ENCODE measurements around the gene TSSK1B. TPM values are rescaled to one million over a fixed set of nuclear protein-coding genes. Genes with fewer than 3 reads are reported as not detected.
"Not testable (repeated sequence)": the region's sequence is repeated elsewhere in the genome, so short reads cannot be mapped to it uniquely, and the experiment has no call there.

The TSSK1B gene
- total RNA-seq, 2 experiments from 2014 or later: not detected

DNA sequence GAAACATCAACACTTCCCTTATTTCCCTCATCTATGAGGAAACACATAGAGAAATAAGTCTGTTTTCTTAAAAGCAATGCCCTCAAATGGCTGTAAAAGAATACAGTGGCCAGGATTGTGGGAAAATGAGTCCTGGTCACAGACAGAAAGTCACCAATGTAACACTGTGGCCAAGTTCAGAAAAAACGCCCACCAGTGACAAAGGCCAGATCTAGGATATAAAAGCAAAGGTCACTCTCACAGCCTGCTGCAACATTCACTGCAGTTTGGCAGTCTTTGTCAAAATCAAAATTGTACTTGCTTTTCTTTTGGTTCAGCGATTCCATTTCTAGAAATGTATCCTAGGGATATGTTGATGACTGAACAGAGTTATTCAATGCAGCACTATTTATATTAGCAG, 30.5 kb downstream of the TSSK1B start:
- no peak overlapping the region for H2AFZ ChIP-seq (ENCODE audit: low read length)
- no peak overlapping the region for H3K27ac ChIP-seq (ENCODE audit: low read depth, low read length, poor library complexity, severe bottlenecking)
- no peaks in the 10 kb centered on the region for H3K36me3 ChIP-seq (ENCODE audit: insufficient read depth, low read length)
- H3K4me1 ChIP-seq (ENCODE audit: insufficient read depth, low read length, poor library complexity, severe bottlenecking): no peaks in the 10 kb centered on the region
- no peaks in the 10 kb centered on the region for H3K79me2 ChIP-seq (ENCODE audit: insufficient read depth, low read depth, low read length)
- intact Hi-C loops (cut with micrococcal nuclease; ENCODE audit: unreplicated experiment): no loop called here
- ChIA-PET CTCF (ENCODE audit: unreplicated experiment) (no interaction called here), POLR2A (interaction anchor here (0.9 kb wide), 1 partner anchor 8 kb away, joined by 3 read pairs; no protein-coding TSS in a partner anchor)
- no peaks in the 10 kb centered on the region for H4K20me1 ChIP-seq (ENCODE audit: insufficient read depth, low read length)
- TF ChIP-seq EZH2phosphoT487 (IDR thresholded peaks at IDR 0.05; ENCODE audit: borderline replicate concordance, low read depth, low read length): no peak
- TF ChIP-seq, protein P1, sequence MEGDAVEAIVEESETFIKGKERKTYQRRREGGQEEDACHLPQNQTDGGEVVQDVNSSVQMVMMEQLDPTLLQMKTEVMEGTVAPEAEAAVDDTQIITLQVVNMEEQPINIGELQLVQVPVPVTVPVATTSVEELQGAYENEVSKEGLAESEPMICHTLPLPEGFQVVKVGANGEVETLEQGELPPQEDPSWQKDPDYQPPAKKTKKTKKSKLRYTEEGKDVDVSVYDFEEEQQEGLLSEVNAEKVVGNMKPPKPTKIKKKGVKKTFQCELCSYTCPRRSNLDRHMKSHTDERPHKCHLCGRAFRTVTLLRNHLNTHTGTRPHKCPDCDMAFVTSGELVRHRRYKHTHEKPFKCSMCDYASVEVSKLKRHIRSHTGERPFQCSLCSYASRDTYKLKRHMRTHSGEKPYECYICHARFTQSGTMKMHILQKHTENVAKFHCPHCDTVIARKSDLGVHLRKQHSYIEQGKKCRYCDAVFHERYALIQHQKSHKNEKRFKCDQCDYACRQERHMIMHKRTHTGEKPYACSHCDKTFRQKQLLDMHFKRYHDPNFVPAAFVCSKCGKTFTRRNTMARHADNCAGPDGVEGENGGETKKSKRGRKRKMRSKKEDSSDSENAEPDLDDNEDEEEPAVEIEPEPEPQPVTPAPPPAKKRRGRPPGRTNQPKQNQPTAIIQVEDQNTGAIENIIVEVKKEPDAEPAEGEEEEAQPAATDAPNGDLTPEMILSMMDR (conservative IDR thresholded peaks at IDR 0.05; ENCODE audit: low read length): no peak
- no peak overlapping the region for H3K4me2 ChIP-seq (ENCODE audit: low read length)
- no peaks in the 10 kb centered on the region for H3K9me3 ChIP-seq (ENCODE audit: low read length)
- no peaks in the 10 kb centered on the region for H3K9me2 ChIP-seq (ENCODE audit: insufficient read depth, low read length)
- DNase-seq (ENCODE audit: low spot score): no peak
- no peak overlapping the region for H3K4me3 ChIP-seq (ENCODE audit: low read depth, low read length, poor library complexity, severe bottlenecking)
- no TSS peak for BruUV-seq (replicated peaks)

DNA sequence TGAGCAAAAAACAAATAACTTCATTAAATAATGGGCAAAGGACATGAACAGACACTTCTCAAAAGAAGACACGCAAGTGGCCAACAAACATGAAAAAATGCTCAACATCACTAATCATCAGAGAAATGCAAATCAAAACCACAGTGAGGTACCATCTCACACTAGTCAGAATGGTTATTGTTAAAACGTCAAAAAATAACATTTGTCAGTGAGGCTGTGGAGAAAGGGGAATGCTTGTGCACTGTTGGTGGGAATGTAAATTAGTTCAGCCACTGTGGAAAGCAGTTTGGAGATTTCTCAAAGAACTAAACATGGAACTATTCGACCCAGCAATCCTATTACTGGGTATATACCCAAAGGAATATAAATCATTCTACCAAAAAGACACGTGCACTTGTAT, 36.8 kb downstream of the TSSK1B start:
- CTCF ChIA-PET (ENCODE audit: unreplicated experiment); H3K36me3 ChIP-seq (ENCODE audit: insufficient read depth, low read length); H3K4me3 ChIP-seq (ENCODE audit: low read depth, low read length, poor library complexity, severe bottlenecking); H3K27ac ChIP-seq (ENCODE audit: low read depth, low read length, poor library complexity, severe bottlenecking); H4K20me1 ChIP-seq (ENCODE audit: insufficient read depth, low read length); BruUV-seq (replicated peaks); H3K79me2 ChIP-seq (ENCODE audit: insufficient read depth, low read depth, low read length); H3K4me1 ChIP-seq (ENCODE audit: insufficient read depth, low read length, poor library complexity, severe bottlenecking); H2AFZ ChIP-seq (ENCODE audit: low read length); intact Hi-C loops (cut with micrococcal nuclease; ENCODE audit: unreplicated experiment); H3K9me3 ChIP-seq (ENCODE audit: low read length); H3K4me2 ChIP-seq (ENCODE audit: low read length); DNase-seq (ENCODE audit: low spot score); H3K9me2 ChIP-seq (ENCODE audit: insufficient read depth, low read length): not testable (repeated sequence)
- POLR2A ChIA-PET: interaction anchor here (0.5 to 1.6 kb wide), 7 partner anchors 10 to 611 kb away, joined by 3 to 6 read pairs (median 3); no protein-coding TSS in a partner anchor

DNA sequence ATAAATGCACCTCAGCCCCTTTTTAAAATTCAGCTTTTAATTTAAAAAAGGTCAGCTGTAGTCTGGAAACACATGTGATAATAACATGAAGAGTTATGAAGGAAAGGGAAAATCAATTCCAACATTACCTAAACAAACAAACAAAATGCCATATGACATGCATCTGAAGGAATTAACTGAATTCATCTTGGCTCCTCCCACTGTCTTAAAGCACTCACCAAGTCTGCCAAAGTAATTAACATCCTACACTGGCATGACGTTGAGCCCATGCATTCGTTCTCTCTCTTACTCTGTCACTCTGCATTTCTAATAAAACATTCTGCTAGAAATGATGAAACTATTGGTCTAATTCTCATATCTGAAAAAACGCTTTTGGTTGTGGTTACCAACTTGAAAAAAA, 37.7 kb downstream of the TSSK1B start:
- CTCF ChIA-PET (ENCODE audit: unreplicated experiment): no interaction called here

More for the DNA sequence above, 37.7 kb downstream of the TSSK1B start:
- H3K36me3 ChIP-seq (ENCODE audit: insufficient read depth, low read length): no peaks in the 10 kb centered on the region
- H3K4me3 ChIP-seq (ENCODE audit: low read depth, low read length, poor library complexity, severe bottlenecking): no peak overlapping the region
- H3K4me1 ChIP-seq (ENCODE audit: insufficient read depth, low read length, poor library complexity, severe bottlenecking): no peaks in the 10 kb centered on the region
- no peaks in the 10 kb centered on the region for H3K9me2 ChIP-seq (ENCODE audit: insufficient read depth, low read length)
- TF ChIP-seq EZH2phosphoT487 (IDR thresholded peaks at IDR 0.05; ENCODE audit: borderline replicate concordance, low read depth, low read length): no peak
- TF ChIP-seq, protein P1 (conservative IDR thresholded peaks at IDR 0.05; ENCODE audit: low read length): no peak
- no peak overlapping the region for H2AFZ ChIP-seq (ENCODE audit: low read length)
- no peaks in the 10 kb centered on the region for H4K20me1 ChIP-seq (ENCODE audit: insufficient read depth, low read length)
- H3K79me2 ChIP-seq (ENCODE audit: insufficient read depth, low read depth, low read length): no peaks in the 10 kb centered on the region
- no peak overlapping the region for H3K27ac ChIP-seq (ENCODE audit: low read depth, low read length, poor library complexity, severe bottlenecking)
- intact Hi-C loops (cut with micrococcal nuclease; ENCODE audit: unreplicated experiment): no loop called here
- no TSS peak for BruUV-seq (replicated peaks)
- H3K9me3 ChIP-seq (ENCODE audit: low read length): no peaks in the 10 kb centered on the region
- no peak overlapping the region for H3K4me2 ChIP-seq (ENCODE audit: low read length)
- no peak for DNase-seq (ENCODE audit: low spot score)
- POLR2A ChIA-PET: interaction anchor here (0.7 to 1.6 kb wide), 3 partner anchors 9 to 69 kb away, joined by 3 to 6 read pairs (median 5); no protein-coding TSS in a partner anchor

Data from OCI-LY7 (cell line).